Thyroid gland (tissue), 4 donors: ENCODE data around the gene MPHOSPH6.

Experiments used
- CTCF ChIP-seq, 6 experiments: fragments of 200-600 bp in 3 of 6; fragments of 450-650 bp in 3 of 6; sonication (generic) in 3 of 6; IDR thresholded peaks; one replicate each; pipeline ENCODE4 v1.5.1; 2016 to 2019; ENCODE audit warnings: antibody characterized with exemption in 6 of 6, mild to moderate bottlenecking in 2 of 6, inconsistent platforms in 1 of 6, moderate library complexity in 1 of 6
- POLR2A ChIP-seq, 2 donors: fragments of 450-650 bp; IDR thresholded peaks; one replicate each; pipeline ENCODE4 v1.6.1; 2017; ENCODE audit warnings: antibody characterized with exemption in 2 of 2, mild to moderate bottlenecking in 2 of 2, moderate library complexity in 1 of 2

- TF ChIP-seq POLR2A (IDR thresholded peaks at IDR 0.05), result no peak
- TF ChIP-seq CTCF (IDR thresholded peaks at IDR 0.05), result no peak
Measured at GRCh38 chr16:82134846-82135245, 35.2 kb downstream of the MPHOSPH6 start.
